ENCODE measurements around the gene DBNDD2.

The DBNDD2 gene

GRCh38 chr20:45378191-45378590 lies 29.9 kb upstream of the DBNDD2 start, which contains the start of gene TP53TG5:
Gene TP53TG5, minus strand, starts transcription at chr20:45378325. Its CDS starts 89 bp downstream, at chr20:45378236.
- DNase-seq (ENCODE audit: low read depth): no peak

GRCh38 chr20:45387274-45387673 lies 20.8 kb upstream of the DBNDD2 start:
- DNase-seq (ENCODE audit: low read depth): no peak

DNA sequence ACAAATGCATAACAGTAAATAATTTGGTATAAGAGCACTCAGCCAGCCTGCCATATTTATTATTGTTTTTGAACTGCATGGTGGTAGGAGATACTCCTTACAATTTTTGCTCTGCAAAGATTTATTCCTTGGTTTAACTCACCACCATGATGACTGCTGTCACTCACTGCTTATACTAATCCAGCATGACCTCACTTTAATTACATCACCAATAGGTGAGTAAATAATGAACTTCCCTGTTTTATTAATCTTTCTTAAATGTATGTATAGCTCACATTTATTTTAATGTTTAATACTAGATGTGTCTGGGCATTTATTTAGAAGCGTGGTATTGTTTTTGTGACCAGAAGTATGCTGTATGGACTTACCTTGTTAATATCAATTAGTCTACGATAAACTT lies 17.2 kb upstream of the DBNDD2 start:
- no peak for DNase-seq (ENCODE audit: low read depth)

- no peak for DNase-seq (ENCODE audit: low read depth)
These were observed 16.5 kb upstream of the DBNDD2 start for GRCh38 chr20:45391559-45391958.

DNA sequence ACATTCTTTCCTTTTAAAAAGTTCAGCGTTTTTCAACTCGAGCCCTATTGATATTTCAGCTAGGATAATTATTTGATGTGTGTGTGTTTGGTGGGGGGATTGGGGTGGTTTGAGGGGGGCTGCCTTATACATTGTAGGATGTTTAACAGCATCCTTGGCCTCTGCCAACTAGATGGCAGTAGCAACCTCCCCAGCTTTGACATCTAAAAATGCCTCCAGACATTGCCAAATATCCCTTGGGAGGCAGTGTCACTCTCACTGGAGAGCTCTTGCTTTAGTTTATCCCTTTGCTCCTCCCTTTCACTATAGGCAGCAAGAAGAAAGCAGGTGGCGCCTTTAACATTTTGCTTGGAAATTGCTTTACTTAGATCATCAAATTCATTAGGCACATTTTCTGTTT lies 15.4 kb upstream of the DBNDD2 start:
- DNase-seq (ENCODE audit: low read depth): no peak

GRCh38 chr20:45394221-45395113 lies 13.6 kb upstream of the DBNDD2 start:
- no peak for DNase-seq (ENCODE audit: low read depth)

DNA sequence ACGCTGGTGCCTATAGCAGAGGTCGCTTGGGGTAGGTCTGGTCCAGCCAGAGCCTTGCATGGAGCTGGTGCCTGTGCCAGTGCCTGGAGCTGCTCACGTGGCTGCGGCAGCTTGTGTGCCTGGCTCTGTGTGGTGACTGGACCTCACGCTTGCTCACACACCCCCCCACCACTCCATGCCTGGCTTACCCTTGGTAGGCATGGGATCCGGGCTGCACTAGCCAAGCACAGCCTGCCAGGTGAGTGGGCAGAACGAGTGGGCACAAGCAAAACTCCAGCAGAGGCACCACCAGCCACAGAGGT lies 13.0 kb upstream of the DBNDD2 start:
- DNase-seq (ENCODE audit: low read depth): no peak

DNA sequence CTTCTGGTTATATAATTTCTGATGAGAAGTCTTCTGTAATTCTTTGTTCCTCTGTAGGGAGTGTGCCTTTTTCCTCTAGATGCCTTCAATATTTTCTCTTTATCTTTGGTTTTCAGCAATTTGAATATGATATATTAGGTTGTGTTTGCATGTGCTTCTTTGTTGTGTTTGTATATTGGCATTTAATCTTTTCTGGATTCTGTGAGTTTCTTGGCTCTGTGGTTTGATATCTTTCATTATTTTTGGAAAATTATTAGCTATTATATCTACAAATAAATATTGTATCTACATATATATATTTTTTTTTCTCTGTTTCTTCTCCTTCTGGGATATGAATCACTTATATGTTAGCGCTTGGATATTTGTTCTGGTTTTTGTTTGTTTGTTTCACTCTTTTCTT lies 9.1 kb upstream of the DBNDD2 start:
- no peak for DNase-seq (ENCODE audit: low read depth)

DNA sequence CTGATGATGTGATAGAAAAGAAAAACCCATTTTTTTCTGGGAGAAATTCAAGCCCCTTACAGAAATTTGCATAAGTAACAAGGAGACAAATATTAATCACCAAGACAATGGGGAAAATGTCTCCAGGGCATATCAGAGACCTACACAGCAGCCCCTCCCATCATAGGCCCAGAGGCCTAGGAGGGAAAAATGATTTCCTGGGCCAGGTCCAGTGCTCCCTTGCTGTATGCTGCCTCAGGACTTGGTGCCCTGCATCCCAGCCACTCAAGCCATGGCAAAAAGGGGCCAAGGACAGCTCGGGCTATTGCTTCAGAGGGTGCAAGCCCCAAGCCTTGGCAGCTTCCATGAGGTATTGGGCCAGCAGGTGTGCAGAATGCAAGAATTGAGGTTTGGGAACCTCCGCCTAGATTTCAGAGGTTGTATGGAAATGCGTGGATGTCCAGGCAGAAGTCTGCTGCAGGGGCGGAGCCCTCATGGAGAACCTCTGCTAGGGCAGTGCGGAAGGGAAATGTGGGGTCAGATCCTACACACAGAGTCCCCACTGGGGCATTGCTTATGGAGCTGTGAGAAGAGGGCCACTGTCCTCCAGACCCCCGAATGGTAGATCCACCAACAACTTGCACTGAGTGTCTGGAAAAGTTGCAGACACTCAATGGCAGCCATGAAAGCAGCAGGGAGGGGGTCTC lies 7.6 kb upstream of the DBNDD2 start:
- DNase-seq (ENCODE audit: low read depth): no peak

DNA sequence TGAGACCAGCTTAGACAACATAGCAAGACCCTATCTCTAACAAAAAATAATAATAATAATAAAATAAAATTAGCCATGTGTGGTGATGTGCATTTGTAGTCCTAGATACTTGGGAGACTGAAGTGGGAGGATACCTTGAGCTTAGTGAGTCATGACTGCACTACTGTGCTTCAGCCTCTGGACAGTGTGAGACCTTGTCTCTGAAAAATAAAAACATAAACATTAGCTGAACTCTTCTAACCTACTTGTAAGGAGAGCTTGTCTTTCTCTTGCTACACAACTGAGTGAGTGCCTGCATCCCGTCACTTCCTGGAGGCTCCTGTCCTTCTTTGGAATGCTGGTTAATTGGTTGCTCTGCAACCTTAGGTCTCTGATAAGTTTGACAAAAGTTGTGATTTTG lies 5.1 kb upstream of the DBNDD2 start:
- no peak for DNase-seq (ENCODE audit: low read depth)

DNA sequence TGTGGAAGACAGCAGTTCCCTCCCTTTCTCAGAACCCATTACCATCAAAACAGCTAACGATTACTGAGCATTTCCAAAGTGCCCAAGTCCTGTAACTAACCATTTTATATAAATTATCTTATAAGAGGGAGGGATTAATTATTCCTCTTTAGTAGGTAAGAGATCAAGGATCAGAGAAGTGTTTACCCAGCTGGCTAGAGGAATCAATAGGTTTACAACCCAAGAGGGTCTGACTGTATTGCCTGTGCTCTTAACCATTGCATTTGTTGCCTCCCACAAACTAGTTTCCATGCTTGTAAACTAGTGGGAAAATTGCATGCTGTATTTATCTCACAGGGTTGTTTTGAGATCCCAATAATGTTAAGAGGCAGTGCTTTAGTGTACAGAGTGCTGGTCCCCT lies 3.7 kb upstream of the DBNDD2 start:
- DNase-seq (ENCODE audit: low read depth): no peak

GRCh38 chr20:45405571-45406259 lies 2.4 kb upstream of the DBNDD2 start:
- no peak for DNase-seq (ENCODE audit: low read depth)

GRCh38 chr20:45406260-45407066 lies 1.6 kb upstream of the DBNDD2 start:
- no peak for DNase-seq (ENCODE audit: low read depth)

GRCh38 chr20:45407067-45407745 lies 883 bp upstream of the DBNDD2 start:
- no peak for DNase-seq (ENCODE audit: low read depth)

GRCh38 chr20:45408646-45409213 lies 641 bp downstream of the DBNDD2 start:
- no peak for DNase-seq (ENCODE audit: low read depth)

GRCh38 chr20:45409521-45410272 lies 1.6 kb downstream of the DBNDD2 start:
- no peak for DNase-seq (ENCODE audit: low read depth)

GRCh38 chr20:45410887-45411286 lies 2.8 kb downstream of the DBNDD2 start:
- DNase-seq (ENCODE audit: low read depth): no peak

GRCh38 chr20:45412653-45413052 lies 4.6 kb downstream of the DBNDD2 start:
- no peak for DNase-seq (ENCODE audit: low read depth)

DNA sequence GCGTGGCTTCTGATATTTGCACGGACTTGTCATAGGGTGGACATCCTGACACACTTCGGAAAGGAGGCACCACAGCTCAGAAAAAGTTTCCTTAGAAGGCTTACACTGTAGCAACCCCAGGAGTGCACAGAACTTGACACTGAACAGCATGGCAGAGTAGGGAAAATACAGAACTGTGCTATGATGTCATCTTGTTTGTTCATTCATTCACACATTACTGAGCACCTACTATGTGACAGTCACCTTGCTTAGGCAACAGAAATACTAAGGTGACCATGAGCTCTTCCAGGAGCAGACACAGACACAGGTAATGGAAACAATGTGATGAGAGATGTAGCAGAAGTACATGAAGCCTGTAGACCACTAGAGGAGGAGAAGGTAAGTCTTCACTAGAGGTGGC lies 5.4 kb downstream of the DBNDD2 start:
- no peak for DNase-seq (ENCODE audit: low read depth)

- peak; percentile 78 for DNase-seq (ENCODE audit: low read depth)
These were observed 7.9 kb downstream of the DBNDD2 start, which contains the start of gene PIGT for GRCh38 chr20:45415822-45416637. Gene PIGT, plus strand, starts transcription at chr20:45416141. Its CDS starts 16 bp downstream, at chr20:45416157.
